ENCODE results near the gene MDM2.
"Not testable (repeated sequence)": the region's sequence is repeated elsewhere in the genome, so short reads cannot be mapped to it uniquely, and the experiment has no call there.

MDM2 gene

GRCh38 chr12:68805592-68806120 lies 2.3 kb upstream of the MDM2 start:
- DNase-seq (ENCODE audit: low read depth in 2 of 2) = no peak

DNA sequence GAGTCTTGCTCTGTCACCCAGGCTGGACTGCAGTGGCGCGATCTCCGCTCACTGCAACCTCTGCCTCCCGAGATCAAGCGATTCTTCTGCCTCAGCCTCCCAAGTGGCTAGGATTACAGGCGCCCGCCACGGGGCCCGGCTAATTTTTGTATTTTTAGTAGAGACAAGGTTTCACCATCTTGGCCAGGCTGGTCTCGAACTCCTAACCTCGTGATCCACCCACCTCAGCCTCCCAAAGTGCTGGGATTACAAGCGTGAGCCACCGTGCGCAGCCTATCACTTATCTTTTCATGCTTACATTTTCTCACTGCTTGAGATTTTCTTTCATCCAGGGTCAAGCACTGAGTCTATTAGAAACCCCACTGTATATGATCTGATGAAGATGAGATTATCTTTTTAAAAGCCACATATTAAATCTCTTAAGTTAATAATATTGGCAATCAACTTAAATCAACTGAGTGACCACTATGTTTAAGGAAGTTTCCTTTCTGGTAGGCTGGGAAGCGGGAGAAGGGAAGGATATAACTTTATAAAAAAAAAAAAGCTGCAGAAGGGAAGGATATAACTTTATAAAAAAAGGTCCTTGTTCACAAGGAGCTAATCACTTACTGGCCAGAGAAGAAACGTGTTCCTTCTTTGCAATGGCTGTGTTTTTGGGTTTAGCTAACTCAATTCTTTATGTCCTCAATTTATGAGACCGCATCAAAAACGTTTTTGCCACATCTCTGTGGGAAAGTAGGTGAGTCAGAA lies 1.3 kb upstream of the MDM2 start:
- DNase-seq (ENCODE audit: low read depth in 2 of 2) = no peak

DNA sequence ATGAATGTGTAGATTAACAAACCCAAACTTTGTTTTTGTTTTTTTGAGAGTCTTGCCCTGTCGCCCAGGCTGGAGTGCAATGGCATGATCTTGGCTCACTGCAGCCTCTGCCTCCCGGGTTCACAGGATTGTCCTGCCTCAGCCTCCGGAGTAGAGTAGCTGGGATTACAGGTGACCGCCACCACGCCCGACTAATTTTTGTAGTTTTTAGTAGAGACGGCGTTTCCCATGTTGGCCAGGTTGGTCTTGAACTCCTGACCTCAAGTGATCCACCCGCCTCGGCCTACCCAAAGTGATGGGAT lies 752 bp upstream of the MDM2 start:
- DNase-seq (ENCODE audit: low read depth in 2 of 2) = not testable (repeated sequence)

GRCh38 chr12:68808388-68809189 lies 612 bp downstream of the MDM2 start:
- DNase-seq (ENCODE audit: low read depth in 2 of 2) = peak; percentile 17 to 31

DNA sequence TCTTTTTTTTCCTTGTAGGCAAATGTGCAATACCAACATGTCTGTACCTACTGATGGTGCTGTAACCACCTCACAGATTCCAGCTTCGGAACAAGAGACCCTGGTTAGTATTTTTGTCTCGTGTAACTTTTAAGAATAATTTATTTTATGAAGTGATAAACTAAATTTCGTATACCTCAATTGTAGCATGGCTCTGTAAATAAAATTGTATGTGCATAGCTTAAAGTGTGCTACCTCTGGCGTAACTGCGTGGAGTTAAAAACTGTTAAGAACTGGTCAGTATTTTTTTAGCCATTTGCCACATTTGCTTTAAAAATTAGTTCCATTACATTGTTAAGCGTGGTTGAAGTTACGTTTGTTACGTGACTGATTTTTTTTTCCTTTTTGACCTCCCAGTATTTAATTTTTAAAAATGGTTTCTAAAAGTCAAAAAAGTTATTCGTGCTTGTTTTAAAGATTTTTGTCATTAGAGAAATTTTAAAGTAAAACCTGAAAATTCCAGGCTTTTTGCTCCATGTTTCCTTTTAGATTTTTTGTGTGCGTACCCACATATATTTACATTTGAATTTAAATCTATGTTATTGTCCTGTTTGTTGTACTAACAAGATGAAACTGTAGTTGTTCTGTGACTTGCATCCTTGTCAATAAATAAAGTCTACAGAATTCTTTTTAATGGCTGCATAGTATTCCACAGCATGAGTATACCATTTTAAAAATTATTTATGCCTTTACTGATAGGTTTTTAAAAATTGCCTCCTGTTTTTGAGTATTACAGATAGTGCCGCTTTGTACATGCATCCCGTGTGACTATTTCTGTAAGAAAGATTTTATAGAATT lies 1.4 kb downstream of the MDM2 start:
- DNase-seq (ENCODE audit: low read depth in 2 of 2) = no peak

GRCh38 chr12:68810027-68810389 lies 2.0 kb downstream of the MDM2 start:
- DNase-seq (ENCODE audit: low read depth in 2 of 2) = not testable (repeated sequence)

GRCh38 chr12:68811573-68811972 lies 3.6 kb downstream of the MDM2 start:
- not testable (repeated sequence) for DNase-seq (ENCODE audit: low read depth in 2 of 2)

DNA sequence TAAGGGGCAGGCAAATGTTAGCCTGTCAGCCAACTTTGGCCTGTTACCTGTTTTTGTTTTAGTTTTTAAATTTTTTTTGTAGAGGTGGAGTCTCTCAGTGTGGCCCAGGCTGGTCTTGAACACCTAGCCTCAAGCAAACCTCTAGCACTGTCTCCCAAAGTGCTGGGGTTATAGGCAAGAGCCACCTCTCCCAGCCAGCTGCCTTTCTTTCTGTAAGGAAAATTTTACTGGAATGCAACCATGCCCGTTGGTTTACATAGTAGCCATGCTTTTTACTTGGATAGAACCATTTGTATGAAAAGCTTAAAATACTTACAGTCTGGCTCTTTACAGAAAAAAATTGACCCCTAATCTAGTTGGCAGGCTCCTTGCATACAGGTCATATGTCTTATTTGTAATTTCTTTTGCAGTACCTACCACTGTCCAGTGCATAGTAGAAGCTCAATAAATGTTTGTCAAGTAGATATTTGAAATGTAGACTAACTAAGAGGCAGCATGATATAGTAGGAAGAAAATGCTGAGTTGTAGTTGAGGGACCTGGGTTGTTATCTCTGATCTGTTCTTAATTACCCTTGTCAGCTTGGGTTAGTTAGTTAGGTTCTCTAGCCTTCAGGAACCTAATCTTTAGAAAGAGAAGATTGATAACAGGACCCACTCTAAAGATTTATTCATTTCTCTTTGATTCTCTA lies 4.7 kb downstream of the MDM2 start:
- DNase-seq (ENCODE audit: low read depth in 2 of 2) = no peak

GRCh38 chr12:68813242-68813593 lies 5.2 kb downstream of the MDM2 start:
- DNase-seq (ENCODE audit: low read depth in 2 of 2) = no peak

DNA sequence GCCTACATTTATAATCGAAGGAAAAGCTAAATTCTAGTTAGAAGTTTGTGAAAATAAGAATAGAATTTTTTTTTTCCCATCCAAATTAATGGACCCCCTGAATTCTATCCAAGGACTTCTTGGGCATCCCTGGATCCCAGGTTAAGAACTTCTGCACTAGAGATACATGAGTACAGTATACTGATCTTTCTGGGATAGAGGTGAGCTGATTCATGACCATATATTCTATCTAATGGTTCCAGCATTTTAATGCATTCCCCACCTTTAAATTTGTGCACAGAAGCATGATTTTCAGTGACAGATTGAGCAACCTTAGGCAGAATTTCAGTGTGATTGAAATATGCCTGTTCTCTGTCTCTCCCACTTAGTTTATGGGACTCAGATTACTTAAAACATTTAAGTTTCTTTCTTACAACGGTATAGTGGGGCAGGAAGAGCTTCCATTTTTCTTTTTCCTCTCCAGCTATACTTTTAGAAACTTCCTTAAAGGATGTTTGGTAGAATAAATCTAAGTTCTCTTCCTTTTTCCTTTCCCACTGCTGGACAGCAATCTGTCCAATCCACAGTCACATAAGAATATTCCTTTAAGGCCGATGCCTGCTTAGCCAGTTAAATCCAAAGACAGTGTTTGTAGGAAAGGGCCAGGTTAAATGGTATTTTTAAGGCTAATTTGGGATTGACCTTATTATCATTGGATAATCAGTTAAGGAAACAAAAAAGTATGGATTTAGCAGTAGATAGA lies 6.7 kb downstream of the MDM2 start:
- DNase-seq (ENCODE audit: low read depth in 2 of 2) = no peak

- no peak for DNase-seq (ENCODE audit: low read depth in 2 of 2)
Observed at GRCh38 chr12:68815232-68815927, 7.4 kb downstream of the MDM2 start.

DNA sequence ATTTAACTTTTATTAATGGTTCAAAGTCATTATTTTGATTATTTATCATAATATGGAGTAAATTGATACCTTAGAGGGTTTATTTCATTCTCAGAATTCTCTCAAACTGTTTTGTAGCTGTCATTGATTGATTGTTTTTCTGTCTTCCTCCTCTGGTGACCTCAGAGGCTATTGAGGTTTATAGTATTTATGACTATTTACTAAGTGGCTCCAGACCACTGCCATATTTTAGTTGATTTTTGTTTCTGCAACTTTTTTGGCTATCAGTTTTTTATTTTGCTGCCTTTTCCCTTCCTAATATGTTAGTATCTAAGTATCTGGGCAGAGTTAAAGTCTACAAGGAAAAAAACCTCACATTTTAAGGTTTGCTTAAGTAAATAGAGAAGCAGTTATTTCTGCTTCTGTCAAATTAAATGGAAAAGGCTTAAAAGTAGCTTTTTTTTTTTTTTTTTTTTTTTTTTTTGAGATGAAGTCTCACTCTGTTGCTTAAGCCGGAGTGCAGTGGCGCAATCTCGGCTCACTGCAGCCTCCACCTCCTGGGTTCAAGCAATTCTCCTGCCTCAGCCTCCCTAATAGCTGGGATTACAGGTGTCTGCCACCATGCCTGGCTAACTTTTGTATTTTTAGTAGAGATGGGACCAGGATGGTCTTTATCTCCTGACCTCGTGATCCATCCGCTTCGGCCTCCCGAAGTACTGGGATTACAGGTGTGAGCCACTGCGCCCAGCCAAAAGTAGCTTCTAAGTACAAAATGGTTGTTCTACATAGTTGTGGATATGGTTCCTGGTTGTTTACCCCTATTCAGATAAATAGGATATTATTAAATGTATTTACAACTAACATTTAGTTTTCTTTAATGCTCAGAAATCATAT lies 8.2 kb downstream of the MDM2 start:
- DNase-seq (ENCODE audit: low read depth in 2 of 2) = no peak

DNA sequence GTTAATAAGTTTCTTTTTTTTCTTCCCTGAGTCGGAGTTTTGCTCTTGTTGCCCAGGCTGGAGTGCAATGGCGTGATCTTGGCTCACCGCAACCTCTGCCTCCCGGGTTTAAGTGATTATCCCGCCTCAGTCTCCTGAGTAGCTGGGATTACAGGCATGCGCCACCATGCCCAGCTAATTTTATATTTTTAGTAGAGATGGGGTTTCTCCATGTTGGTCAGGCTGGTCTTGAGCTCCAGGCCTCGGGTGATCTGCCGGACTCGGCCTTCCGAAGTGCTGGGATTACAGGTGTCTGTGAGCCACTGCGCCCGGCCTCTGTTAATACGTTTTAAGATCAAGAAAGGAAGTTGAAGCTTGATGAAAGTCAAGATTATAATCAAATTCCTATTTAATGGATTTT lies 11.5 kb downstream of the MDM2 start:
- not testable (repeated sequence) for DNase-seq (ENCODE audit: low read depth in 2 of 2)

- no peak for DNase-seq (ENCODE audit: low read depth in 2 of 2)
Observed at GRCh38 chr12:68821357-68822188, 13.6 kb downstream of the MDM2 start.

- no peak for DNase-seq (ENCODE audit: low read depth in 2 of 2)
Observed at GRCh38 chr12:68823696-68824095, 15.7 kb downstream of the MDM2 start.

GRCh38 chr12:68824131-68824530 lies 16.2 kb downstream of the MDM2 start:
- DNase-seq (ENCODE audit: low read depth in 2 of 2) = no peak

DNA sequence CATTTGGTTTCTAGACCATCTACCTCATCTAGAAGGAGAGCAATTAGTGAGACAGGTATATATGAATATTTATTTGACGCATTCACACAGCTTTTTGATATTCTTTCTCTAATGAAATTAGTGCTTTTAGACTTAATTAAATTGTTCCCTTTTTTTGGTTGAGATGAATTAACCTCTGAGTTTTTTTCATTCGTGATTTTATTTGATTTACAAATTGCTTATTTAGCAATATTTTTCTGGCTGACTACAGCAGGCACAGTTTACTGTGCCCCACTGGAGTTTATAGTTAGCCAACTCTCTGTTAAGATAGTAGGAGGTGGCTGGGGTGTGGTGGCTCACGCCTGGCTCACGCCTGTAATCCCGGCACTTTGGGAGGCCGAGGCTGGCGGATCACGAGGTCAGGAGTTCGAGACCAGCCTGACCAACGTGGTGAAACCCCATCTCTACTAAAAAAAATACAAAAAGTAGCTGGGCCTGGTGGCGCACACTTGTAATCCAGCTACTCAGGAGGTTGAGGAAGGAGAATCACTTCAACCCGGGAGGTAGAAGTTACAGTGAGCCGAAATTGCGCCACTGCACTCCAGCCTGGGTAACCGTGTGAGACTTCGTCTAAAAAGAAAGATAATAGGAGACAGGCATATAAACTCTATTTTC lies 16.7 kb downstream of the MDM2 start:
- DNase-seq (ENCODE audit: low read depth in 2 of 2) = no peak

Measured in stimulated activated CD8-positive, alpha-beta memory T cell treated with anti-CD3 and anti-CD28 coated beads, Interleukin-7, amount 100 ng/mL, for 1 hour (primary cell).